GM10248 (cell line): ENCODE data around the gene MYO9A.
"Not testable (repeated sequence)": the region's sequence is repeated elsewhere in the genome, so short reads cannot be mapped to it uniquely, and the experiment has no call there.

Experiments used
- CTCF ChIA-PET: fragments of 300-600 bp; sonication (Branson Sonifier 250); formaldehyde crosslinking; extraction: SDS; loops from one replicate; lab custom pipeline; 2021; ENCODE audit warnings: antibody characterized with exemption; lab: Yijun Ruan, JAX
- POLR2A ChIA-PET: fragments of 350-650 bp; sonication (Branson Sonifier 250); formaldehyde crosslinking; extraction: SDS; loops from one replicate; lab custom pipeline; 2020; ENCODE audit warnings: antibody characterized with exemption; lab: Yijun Ruan, JAX
- DNase-seq: peaks from one replicate; pipeline ENCODE4 v3.0.0; 2012; ENCODE audit errors: extremely low spot score
- TF ChIP-seq, protein P1 (sequence below): IDR thresholded peaks from 2 replicates; pipeline ENCODE4 v1.5.1; 2012; ENCODE audit warnings: mild to moderate bottlenecking, low read depth; ENCODE audit errors: extremely low read depth, missing control alignments, control extremely low read depth

MYO9A gene

DNA sequence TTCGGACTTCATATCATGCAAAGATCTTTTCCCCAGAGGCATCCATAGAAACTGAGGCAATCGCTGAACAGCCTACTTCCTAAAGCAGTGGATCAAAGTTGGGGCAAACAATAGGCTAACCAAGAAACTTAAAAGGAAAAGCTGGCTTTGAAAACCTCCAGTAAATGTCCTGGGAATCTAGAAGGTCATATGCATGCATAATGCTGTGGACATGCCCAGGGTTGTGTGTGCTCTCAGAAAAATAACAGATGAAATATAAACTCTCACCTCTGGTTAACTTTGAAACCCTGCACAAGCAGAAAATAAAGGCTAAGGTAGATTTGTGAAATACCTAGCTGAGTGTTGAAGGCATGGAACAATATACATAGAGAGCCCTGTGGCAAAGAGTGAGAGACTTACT is 96.3 kb downstream of the MYO9A start:
- ChIA-PET POLR2A (interaction anchor here (0.5 kb wide), 1 partner anchor 201 kb away, joined by 4 read pairs; no protein-coding TSS in a partner anchor), CTCF (interaction anchor here (1.0 to 1.8 kb wide), 5 partner anchors 8 to 112 kb away, joined by 3 to 7 read pairs (median 4); no protein-coding TSS in a partner anchor)
- no peak for DNase-seq
- TF ChIP-seq, protein P1, sequence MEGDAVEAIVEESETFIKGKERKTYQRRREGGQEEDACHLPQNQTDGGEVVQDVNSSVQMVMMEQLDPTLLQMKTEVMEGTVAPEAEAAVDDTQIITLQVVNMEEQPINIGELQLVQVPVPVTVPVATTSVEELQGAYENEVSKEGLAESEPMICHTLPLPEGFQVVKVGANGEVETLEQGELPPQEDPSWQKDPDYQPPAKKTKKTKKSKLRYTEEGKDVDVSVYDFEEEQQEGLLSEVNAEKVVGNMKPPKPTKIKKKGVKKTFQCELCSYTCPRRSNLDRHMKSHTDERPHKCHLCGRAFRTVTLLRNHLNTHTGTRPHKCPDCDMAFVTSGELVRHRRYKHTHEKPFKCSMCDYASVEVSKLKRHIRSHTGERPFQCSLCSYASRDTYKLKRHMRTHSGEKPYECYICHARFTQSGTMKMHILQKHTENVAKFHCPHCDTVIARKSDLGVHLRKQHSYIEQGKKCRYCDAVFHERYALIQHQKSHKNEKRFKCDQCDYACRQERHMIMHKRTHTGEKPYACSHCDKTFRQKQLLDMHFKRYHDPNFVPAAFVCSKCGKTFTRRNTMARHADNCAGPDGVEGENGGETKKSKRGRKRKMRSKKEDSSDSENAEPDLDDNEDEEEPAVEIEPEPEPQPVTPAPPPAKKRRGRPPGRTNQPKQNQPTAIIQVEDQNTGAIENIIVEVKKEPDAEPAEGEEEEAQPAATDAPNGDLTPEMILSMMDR, result no peak

DNA sequence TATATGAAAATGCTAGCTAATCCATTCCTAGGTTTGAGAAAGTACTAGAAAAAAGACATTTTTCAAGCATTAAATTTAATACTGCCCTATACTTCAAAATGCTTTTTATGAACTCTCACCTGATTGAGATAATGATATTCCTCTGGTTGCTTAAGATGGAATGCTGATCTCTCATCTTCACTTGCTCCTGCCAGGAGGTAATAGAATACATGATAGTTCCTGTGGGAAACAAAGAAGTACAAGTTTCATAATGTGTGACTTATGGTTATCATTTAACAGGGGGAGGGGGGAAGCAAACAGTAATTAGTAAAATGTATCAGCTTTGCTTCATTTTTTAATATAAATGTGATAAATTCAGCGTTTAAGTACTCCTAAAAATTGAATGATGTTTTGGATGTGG is 97.2 kb downstream of the MYO9A start:
- DNase-seq, result no peak
- ChIA-PET CTCF (interaction anchor here (1.0 to 1.8 kb wide), 6 partner anchors 9 to 179 kb away, joined by 3 to 7 read pairs (median 4); no protein-coding TSS in a partner anchor), POLR2A (no interaction called here)
- TF ChIP-seq, protein P1, result no peak

DNA sequence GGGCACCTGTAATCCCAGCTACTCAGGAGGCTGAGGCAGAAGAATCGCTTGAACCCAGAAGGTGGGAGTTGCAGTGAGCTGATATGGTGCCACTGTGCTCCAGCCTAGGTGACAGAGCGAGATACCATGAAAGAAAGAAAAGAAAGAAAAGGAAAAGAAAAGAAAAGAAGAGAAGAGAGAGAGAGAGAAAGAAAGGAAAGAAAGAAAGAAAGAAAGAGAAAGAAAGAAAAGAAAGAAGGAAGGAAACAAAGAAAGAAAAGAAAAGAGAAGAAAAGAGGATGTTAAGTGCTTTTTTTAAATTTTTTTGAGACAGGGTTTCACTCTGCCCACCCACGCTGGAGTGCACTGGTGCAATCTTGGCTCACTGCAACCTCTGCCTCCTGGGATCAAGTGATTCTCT is 103.4 kb downstream of the MYO9A start:
- CTCF ChIA-PET, result interaction anchor here (1.2 to 1.4 kb wide), 2 partner anchors 10 to 15 kb away, joined by 3 to 4 read pairs; no protein-coding TSS in a partner anchor

DNA sequence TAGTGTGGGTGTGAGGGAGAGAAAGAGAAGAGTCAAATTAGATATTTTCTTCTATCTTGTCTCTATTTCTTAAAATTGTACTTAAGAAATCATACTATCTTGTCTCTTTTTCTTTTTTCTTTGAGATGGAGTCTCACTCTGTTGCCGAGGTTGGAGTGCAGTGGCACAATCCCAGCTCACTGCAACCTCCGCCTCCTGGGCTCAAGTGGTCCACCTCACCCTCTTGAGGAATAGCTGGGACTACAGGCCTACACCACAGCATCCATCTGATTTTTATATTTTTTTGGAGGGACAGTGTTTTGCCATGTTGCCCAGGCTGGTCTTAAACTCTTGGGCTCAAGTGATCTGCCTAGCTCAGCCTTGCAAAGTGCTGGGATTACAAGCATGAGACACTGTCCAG is 104.2 kb downstream of the MYO9A start:
- TF ChIP-seq, protein P1, result no peak
- POLR2A ChIA-PET, result no interaction called here
- CTCF ChIA-PET, result interaction anchor here (1.2 to 1.5 kb wide), 3 partner anchors 9 to 16 kb away, joined by 3 to 4 read pairs (median 4); no protein-coding TSS in a partner anchor
- DNase-seq, result no peak

More for the DNA sequence above, 103.4 kb downstream of the MYO9A start:
- POLR2A ChIA-PET, DNase-seq: not testable (repeated sequence)

DNA sequence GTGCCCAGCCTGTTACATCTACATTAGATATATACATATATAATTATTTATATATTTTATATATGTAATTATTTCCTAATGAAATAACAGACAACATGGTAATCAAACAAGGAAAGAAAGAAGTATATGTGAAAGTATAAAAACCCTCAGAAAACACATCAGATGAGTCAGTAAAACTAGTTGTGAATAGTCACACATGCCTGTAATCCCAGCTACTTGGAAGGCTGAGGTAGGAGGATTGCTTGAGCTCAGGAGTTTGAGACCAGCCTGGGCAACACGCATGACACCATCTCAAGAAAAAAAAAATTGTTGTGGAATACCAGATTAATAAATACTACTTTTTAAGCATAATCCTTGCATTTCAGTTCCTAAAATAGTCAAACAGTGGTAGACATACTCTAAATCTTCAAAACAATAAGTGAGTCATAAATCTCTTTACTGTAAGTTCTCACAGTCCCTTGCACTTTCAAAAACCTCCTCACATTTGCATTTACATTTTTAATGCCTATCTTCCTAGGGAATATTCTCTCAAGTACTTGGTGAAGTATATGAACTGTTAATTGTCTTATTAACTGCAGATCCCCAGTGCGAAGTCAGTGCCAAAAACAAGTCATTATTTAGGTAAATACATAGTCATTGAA is 106.5 kb downstream of the MYO9A start:
- no peak for DNase-seq
- TF ChIP-seq, protein P1, result no peak
- ChIA-PET CTCF (interaction anchor here (1.1 to 1.2 kb wide), 2 partner anchors 10 to 215 kb away, joined by 3 read pairs; no protein-coding TSS in a partner anchor), POLR2A (no interaction called here)

DNA sequence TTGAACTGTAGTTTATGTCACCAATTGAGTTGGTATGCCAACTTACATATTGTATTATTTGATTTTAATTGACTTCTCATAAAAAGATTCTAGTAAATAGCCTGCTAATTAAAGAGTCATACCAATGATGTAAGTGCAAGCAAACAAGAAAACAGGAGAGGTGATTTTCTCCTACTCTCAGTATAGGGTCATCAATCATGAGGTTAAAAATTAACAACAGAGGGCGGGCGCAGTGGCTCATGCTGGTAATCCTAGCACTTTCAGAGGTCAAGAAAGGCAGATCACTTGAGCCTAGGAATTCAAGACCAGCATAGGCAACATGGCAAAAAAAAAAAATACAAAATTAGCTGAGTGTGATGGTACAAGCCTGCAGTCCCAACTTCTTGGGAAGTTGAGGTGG is 108.7 kb downstream of the MYO9A start:
- TF ChIP-seq, protein P1, result no peak
- CTCF ChIA-PET, result interaction anchor here (1.2 kb wide), 1 partner anchor 8 kb away, joined by 3 read pairs; no protein-coding TSS in a partner anchor
- DNase-seq, result no peak
- POLR2A ChIA-PET, result no interaction called here

DNA sequence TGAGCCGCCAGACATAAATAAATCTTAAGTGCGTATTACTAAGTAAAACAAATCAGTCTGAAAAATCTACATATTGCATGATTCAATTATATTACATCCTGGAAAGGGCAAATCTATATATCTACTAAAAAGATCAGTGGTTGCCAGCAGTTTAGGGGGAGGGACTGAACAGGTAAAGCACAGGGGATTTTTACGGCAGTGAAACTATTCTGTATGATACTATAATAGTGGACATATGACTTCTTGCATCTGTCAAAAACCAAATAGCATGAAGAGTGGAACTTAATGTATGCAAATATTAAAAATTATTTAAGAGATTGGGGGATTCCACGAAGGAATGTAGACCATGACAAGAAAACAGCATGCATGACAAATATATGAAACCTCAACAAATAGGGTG is 111.6 kb downstream of the MYO9A start:
- CTCF ChIA-PET, result no interaction called here
- POLR2A ChIA-PET, result no interaction called here
- TF ChIP-seq, protein P1, result no peak
- no peak for DNase-seq
